HCEC 1CT (cell line): ENCODE data around the gene SEC14L3.

ENCODE experiments used
- DNase-seq: peaks from one replicate; pipeline ENCODE4 v3.0.0-alpha.2; 2017

Gene SEC14L3

GRCh38 chr22:30441088-30441487 is 30.7 kb downstream of the SEC14L3 start:
- DNase-seq, result no peak

- no peak for DNase-seq
These were observed 32.0 kb downstream of the SEC14L3 start for GRCh38 chr22:30439836-30440235.

- DNase-seq, result no peak
These were observed 32.6 kb downstream of the SEC14L3 start for GRCh38 chr22:30439226-30439625.

- no peak for DNase-seq
These were observed 33.3 kb downstream of the SEC14L3 start for GRCh38 chr22:30438559-30438958.

- no peak for DNase-seq
These were observed 35.6 kb downstream of the SEC14L3 start for GRCh38 chr22:30436196-30436595.

GRCh38 chr22:30435674-30436126 is 36.1 kb downstream of the SEC14L3 start:
- DNase-seq, result no peak

GRCh38 chr22:30434843-30435242 is 37.0 kb downstream of the SEC14L3 start:
- no peak for DNase-seq

GRCh38 chr22:30433773-30434172 is 38.0 kb downstream of the SEC14L3 start:
- DNase-seq, result no peak

GRCh38 chr22:30433227-30433626 is 38.6 kb downstream of the SEC14L3 start:
- DNase-seq, result no peak

- no peak for DNase-seq
These were observed 39.3 kb downstream of the SEC14L3 start for GRCh38 chr22:30432520-30432919.

- DNase-seq, result no peak
These were observed 39.7 kb downstream of the SEC14L3 start for GRCh38 chr22:30432096-30432495.

- no peak for DNase-seq
These were observed 40.9 kb downstream of the SEC14L3 start for GRCh38 chr22:30430933-30431332.

- DNase-seq, result no peak
These were observed 41.9 kb downstream of the SEC14L3 start for GRCh38 chr22:30429887-30430286.

- no peak for DNase-seq
These were observed 43.9 kb downstream of the SEC14L3 start for GRCh38 chr22:30427871-30428270.

- peak; percentile 74 for DNase-seq
These were observed 45.1 kb downstream of the SEC14L3 start for GRCh38 chr22:30426388-30427353.

- DNase-seq, result peak; percentile 57
These were observed 46.0 kb downstream of the SEC14L3 start, which contains the start of gene MTFP1 for GRCh38 chr22:30425616-30426387. Gene MTFP1 (plus strand): TSS chr22:30425768. CDS start chr22:30425880, 112 bp downstream.

- DNase-seq, result no peak
These were observed 46.5 kb downstream of the SEC14L3 start for GRCh38 chr22:30425327-30425615.

- DNase-seq, result no peak
These were observed 47.1 kb downstream of the SEC14L3 start for GRCh38 chr22:30424534-30425326.

GRCh38 chr22:30423959-30424533 is 47.8 kb downstream of the SEC14L3 start:
- peak; percentile 100 for DNase-seq

GRCh38 chr22:30423301-30423958 is 48.4 kb downstream of the SEC14L3 start:
- no peak for DNase-seq

- peak; percentile 97 for DNase-seq
These were observed 49.1 kb downstream of the SEC14L3 start for GRCh38 chr22:30422481-30423300.
